HG02840 (cell line): ENCODE data around the gene WDR93.

Experiments
- ATAC-seq: cut with Tn5 transposase; IDR thresholded peaks from one replicate; pipeline ENCODE4 v1.9.1; 2021; ENCODE audit warnings: mild to moderate bottlenecking, moderate library complexity, moderate number of reproducible peaks; ENCODE audit not compliant: unreplicated experiment, low FRiP score

WDR93 gene

GRCh38 chr15:89660556-89660955 is 30.1 kb upstream of the WDR93 start:
- no peak for ATAC-seq

GRCh38 chr15:89662893-89663626 is 27.6 kb upstream of the WDR93 start:
- ATAC-seq = no peak

- ATAC-seq = no peak
These were observed 25.9 kb upstream of the WDR93 start for GRCh38 chr15:89664441-89665350.

- no peak for ATAC-seq
These were observed 25.0 kb upstream of the WDR93 start for GRCh38 chr15:89665449-89666181.

GRCh38 chr15:89666184-89666857 is 24.3 kb upstream of the WDR93 start:
- ATAC-seq = no peak

GRCh38 chr15:89666858-89667705 is 23.5 kb upstream of the WDR93 start:
- ATAC-seq = no peak

- no peak for ATAC-seq
These were observed 23.0 kb upstream of the WDR93 start for GRCh38 chr15:89667706-89667960.

GRCh38 chr15:89668171-89668570 is 22.4 kb upstream of the WDR93 start:
- no peak for ATAC-seq

- ATAC-seq = no peak
These were observed 21.2 kb upstream of the WDR93 start for GRCh38 chr15:89669309-89669865.

- ATAC-seq = no peak
These were observed 20.7 kb upstream of the WDR93 start for GRCh38 chr15:89669941-89670340.

GRCh38 chr15:89670971-89671560 is 19.5 kb upstream of the WDR93 start:
- ATAC-seq = no peak

- no peak for ATAC-seq
These were observed 18.9 kb upstream of the WDR93 start for GRCh38 chr15:89671687-89672086.

GRCh38 chr15:89672221-89673164 is 18.1 kb upstream of the WDR93 start:
- no peak for ATAC-seq

- no peak for ATAC-seq
These were observed 17.5 kb upstream of the WDR93 start for GRCh38 chr15:89673165-89673512.

GRCh38 chr15:89674526-89674925 is 16.1 kb upstream of the WDR93 start:
- no peak for ATAC-seq

- no peak for ATAC-seq
These were observed 15.0 kb upstream of the WDR93 start for GRCh38 chr15:89675606-89676005.

- no peak for ATAC-seq
These were observed 13.2 kb upstream of the WDR93 start for GRCh38 chr15:89677381-89677780.

- no peak for ATAC-seq
These were observed 11.4 kb upstream of the WDR93 start, which contains the start of gene PLIN1 for GRCh38 chr15:89679212-89679611. PLIN1 (minus strand) TSS chr15:89679367; CDS start chr15:89677489, 1,878 bp downstream.
